GM10266 (cell line): ENCODE results near the gene IFNB1.

Experiments used
- DNase-seq: peaks from one replicate; pipeline ENCODE4 v3.0.0; 2012; ENCODE audit errors: extremely low spot score
- TF ChIP-seq, protein P1 (sequence below): IDR thresholded peaks from 2 replicates; pipeline ENCODE4 v1.5.1; 2012; ENCODE audit warnings: mild to moderate bottlenecking, low read depth; ENCODE audit not compliant: control insufficient read depth, insufficient read depth; ENCODE audit errors: missing control alignments

IFNB1 gene

DNA sequence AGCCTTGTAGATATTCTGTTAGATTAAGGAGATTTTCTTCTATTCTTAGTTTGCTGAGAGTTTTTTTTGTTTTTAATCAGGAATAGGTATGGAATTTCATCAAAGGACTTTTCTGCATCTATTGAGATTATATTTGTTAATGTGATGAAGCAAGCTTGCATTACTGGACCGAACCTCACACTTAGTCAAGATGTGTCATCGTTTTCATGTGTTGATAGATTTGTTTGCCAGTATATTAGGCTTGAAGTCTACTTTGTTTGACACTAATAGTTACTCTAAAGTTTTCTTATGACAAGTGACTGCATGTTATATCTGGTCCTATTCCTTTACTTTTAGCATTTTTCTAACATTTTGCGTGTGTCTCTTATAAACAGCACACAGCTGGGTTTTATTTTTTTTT, 33.9 kb downstream of the IFNB1 start:
- TF ChIP-seq, protein P1, sequence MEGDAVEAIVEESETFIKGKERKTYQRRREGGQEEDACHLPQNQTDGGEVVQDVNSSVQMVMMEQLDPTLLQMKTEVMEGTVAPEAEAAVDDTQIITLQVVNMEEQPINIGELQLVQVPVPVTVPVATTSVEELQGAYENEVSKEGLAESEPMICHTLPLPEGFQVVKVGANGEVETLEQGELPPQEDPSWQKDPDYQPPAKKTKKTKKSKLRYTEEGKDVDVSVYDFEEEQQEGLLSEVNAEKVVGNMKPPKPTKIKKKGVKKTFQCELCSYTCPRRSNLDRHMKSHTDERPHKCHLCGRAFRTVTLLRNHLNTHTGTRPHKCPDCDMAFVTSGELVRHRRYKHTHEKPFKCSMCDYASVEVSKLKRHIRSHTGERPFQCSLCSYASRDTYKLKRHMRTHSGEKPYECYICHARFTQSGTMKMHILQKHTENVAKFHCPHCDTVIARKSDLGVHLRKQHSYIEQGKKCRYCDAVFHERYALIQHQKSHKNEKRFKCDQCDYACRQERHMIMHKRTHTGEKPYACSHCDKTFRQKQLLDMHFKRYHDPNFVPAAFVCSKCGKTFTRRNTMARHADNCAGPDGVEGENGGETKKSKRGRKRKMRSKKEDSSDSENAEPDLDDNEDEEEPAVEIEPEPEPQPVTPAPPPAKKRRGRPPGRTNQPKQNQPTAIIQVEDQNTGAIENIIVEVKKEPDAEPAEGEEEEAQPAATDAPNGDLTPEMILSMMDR: no peak
- DNase-seq: no peak

DNA sequence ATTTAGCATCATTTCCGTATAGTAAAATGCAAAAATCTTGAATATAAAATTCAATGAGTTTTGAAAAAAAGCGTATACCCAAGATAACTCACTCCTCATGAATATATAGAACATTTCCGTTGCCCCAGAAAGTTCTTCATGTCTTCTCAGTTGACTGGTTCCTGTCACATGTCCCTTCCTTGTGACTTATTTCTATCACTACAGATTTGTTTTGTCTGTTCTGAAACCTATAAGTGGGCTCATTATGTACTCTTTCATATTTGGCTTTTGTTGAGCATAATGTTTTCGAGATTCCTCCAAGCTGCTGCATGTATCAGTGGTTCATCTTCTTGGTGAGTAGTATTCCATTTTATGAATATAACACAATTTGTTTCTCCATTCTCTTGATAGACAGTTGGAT, 35.3 kb downstream of the IFNB1 start:
- TF ChIP-seq, protein P1: no peak
- DNase-seq: no peak

DNA sequence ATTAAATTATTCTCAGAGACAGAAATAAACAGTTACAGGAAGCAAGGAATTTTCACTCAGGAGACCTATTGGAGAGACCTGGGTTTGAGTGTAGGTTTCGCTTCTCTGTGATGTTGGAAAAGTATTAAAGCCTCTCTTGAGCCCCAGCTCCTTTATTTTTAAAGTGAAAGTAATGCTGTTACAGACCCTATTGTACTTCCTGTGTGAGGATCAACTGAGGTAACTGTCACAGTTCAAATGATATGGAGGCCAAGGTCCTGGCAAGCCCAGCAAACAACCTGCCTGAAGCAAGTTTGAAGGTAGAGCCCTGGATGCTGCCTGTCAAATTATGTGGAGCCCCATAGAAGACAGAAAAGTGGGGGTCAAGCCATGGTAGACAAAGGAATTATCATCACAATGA, 38.4 kb downstream of the IFNB1 start:
- DNase-seq: no peak
- TF ChIP-seq, protein P1: no peak

DNA sequence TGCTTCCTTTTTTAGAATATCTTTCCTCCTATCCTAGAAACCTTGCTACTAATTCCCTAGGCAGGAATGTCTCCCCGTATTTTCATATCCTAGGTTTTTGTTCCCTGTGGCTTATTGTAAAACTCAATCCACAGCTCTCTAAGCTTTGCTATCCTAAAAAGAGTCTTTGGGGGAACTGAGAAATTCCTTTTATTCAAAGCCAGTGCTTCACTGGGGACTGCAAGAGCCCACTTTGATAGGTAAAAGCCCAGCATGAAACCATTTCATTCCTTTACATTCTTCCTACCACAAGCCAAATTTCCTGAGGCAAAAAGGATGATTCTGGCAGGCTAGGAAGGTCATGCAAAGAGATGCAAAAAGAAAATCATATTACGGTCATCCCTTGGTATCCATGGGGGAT, 40.5 kb downstream of the IFNB1 start:
- TF ChIP-seq, protein P1: no peak
- DNase-seq: no peak

DNA sequence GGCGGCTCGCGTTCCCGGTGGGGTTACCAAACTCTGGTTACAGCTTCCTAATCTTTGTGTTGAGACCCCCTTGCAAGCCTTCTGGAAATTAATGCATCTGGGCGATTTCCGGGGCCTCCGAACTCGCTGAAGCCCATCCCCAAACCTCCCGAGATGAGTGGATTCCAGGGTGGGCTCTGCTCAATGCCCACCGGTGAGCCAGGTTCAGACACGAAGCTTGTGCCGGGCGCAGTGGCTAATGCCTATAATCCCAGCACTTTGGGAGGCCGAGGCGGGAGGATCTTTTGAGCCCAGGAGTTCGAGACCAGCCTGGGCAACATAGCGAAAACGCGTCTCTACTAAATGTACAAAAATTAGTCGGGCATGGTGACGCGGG, 45.9 kb downstream of the IFNB1 start:
- TF ChIP-seq, protein P1: no peak

DNA sequence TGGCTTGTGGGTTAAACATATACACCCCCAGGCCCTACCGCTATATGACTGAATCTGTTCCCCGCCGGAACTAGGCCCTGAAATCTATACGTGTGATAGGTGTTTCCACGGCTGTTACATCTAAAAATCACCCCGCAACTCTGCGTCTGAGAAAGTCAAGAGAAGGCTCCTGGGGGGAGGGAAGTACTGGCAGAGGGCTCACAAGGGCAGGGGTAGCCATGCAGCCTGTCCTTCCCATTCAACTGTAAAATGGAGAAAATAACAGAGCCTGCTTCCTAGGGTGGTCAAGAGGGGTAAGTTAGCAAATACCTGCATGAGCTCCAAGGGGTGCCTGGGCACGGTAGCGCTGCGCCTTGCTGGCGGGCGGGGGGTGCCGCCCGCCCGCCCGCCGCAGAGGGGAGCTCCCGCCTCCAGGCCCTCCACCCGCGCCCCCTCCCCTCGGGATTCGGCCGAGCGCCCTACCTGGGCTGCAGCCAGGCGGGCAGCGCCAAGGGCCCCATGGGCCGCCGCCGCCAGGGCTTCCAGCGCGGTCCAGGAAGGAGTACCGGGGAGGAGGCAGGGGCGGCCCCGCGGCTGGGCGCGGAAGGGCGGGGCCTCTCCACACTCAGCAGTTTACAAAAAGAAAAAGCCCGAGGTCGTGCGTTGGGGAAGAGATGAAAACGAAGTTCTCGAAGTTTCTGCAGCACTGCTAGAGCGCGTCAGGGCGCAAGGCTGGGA, 46.5 kb downstream of the IFNB1 start, which contains the start of gene HACD4:
Gene HACD4 (minus strand): TSS at position 550 of the 717 bp plus-strand sequence. CDS start 50 bp downstream, at position 500.
- TF ChIP-seq, protein P1: no peak
- DNase-seq: peak; percentile 79

More for the DNA sequence above, 45.9 kb downstream of the IFNB1 start:
- DNase-seq: no peak

DNA sequence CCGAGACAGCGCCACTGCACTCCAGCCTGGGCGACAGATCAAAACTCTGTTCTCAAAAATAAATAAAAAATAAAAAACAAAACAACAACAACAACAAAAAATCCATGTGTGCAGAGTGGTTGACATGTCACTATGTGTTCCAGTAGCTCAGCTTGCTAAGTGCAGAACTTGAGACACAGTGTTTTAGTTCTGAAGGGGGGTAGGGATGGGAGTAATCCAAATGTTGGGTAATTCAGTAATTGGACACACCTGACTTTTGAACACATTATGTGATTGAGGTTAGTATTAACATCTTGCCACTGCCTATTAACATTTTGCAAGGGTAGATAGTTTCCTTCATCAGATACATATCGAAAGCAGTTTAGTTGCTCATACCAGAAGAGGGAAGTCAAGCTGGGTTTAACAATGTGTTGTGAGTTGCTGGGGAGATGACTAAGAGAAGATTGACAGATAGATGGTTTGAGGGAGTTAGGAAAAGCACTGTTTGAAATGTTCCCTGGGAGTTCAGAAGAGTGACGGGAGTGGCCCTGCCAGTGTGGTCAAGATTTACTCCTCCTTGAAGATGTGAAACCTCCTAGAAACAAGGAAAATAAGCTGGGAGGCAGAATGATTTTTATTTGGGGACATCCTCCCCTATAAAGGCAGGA, 47.2 kb downstream of the IFNB1 start:
- peak; percentile 73 for DNase-seq
- TF ChIP-seq, protein P1: no peak
